ENCODE data around the gene C11orf68.

DNA sequence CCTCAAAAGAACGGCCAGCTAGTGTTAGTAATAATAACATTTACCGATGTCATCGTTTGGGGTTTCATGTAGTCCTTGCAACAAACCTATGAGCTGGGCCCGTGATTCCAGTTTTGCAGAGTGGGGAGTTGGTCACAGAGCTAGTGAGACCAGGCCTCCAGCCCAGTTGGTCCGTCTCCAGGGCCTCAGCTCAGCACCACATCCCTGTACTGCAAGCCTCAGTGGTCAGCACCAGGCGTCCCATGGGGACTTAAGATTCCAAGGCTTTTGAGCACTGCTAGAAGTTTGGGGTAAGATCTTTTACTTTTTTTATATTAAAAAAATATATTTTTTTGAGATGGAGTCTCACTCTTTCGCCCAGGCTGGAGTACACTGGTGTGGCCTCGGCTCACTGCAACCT, 25.3 kb upstream of the C11orf68 start:
- no peak for TF ChIP-seq EZH2 (IDR thresholded peaks at IDR 0.05)
- no peak for TF ChIP-seq POLR2AphosphoS5 (IDR thresholded peaks at IDR 0.05; ENCODE audit: borderline replicate concordance, low read depth, low read length)
